Measurements from ENCODE around the gene PTAFR.

GRCh38 chr1:28159680-28160079, 16.8 kb downstream of the PTAFR start:
- TF ChIP-seq CTCF (IDR thresholded peaks at IDR 0.05; ENCODE audit: low read length) (no peak), EZH2 (IDR thresholded peaks at IDR 0.05; ENCODE audit: borderline replicate concordance, low read length) (no peak)
